Measurements from ENCODE around the gene DHX40. TPM values are rescaled to one million over a fixed set of nuclear protein-coding genes. Genes with fewer than 3 reads are reported as not detected.
"Not testable (repeated sequence)": the region's sequence is repeated elsewhere in the genome, so short reads cannot be mapped to it uniquely, and the experiment has no call there.

The DHX40 gene, protein sequence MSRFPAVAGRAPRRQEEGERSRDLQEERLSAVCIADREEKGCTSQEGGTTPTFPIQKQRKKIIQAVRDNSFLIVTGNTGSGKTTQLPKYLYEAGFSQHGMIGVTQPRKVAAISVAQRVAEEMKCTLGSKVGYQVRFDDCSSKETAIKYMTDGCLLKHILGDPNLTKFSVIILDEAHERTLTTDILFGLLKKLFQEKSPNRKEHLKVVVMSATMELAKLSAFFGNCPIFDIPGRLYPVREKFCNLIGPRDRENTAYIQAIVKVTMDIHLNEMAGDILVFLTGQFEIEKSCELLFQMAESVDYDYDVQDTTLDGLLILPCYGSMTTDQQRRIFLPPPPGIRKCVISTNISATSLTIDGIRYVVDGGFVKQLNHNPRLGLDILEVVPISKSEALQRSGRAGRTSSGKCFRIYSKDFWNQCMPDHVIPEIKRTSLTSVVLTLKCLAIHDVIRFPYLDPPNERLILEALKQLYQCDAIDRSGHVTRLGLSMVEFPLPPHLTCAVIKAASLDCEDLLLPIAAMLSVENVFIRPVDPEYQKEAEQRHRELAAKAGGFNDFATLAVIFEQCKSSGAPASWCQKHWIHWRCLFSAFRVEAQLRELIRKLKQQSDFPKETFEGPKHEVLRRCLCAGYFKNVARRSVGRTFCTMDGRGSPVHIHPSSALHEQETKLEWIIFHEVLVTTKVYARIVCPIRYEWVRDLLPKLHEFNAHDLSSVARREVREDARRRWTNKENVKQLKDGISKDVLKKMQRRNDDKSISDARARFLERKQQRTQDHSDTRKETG
- total RNA-seq = 10 to 100 TPM; 14.5 to 15.3 (median 15.3) TPM

DNA sequence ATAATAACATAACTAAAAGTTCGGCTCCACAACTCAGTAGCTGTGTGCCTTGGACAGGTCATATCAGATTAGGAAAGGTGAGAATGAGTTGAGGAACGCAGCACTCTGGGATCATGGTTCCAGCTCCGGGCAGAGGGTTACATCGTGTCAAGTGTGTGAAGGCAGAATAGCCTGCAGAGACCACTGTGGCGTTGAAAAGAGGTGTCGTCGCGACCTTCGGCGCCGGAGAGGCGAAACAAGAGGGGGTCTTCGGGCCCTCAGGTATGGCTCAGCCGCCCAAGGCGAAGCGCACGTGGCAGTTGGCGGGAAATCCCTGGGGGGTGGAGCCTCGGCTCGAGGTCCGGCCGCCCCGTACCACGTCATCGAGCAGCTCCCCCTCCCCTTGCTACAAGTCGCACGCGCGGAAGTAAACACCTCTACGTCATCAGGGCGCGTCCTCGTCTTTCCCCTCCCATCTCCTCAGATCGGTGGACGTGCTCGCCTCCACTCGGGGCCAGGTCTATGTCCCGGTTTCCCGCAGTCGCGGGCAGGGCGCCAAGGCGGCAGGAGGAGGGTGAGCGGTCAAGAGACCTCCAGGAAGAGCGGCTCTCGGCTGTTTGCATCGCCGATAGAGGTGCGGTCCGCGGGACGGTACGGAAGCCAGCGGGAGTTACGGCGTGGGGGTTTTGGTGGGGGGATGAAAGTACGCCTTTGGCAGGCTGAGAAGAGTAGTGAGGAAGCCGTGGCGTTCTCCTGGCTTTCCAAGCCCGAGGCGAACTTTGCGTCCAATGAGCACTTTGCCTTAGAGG, at the start of gene DHX40:
Gene DHX40 (plus strand): TSS at position 440 of the 788 bp plus-strand sequence. CDS start 62 bp downstream, at position 502.
- H3K36me3 Mint-ChIP-seq (ENCODE audit: insufficient read depth) = peaks cover 2% of the 10 kb centered on the region
- DNase-seq (peak; percentile 96), ATAC-seq (peak; percentile 89 to 94)
- H3K27me3 Mint-ChIP-seq (ENCODE audit: low read depth) = no peaks in the 10 kb centered on the region
- peaks cover 21% of the 10 kb centered on the region for H3K4me1 Mint-ChIP-seq (ENCODE audit: low read depth)
- H3K4me3 Mint-ChIP-seq = peak within 1 kb of the TSS; percentile 100
- H3K9me3 Mint-ChIP-seq = peaks cover 6% of the 10 kb centered on the region

DNA sequence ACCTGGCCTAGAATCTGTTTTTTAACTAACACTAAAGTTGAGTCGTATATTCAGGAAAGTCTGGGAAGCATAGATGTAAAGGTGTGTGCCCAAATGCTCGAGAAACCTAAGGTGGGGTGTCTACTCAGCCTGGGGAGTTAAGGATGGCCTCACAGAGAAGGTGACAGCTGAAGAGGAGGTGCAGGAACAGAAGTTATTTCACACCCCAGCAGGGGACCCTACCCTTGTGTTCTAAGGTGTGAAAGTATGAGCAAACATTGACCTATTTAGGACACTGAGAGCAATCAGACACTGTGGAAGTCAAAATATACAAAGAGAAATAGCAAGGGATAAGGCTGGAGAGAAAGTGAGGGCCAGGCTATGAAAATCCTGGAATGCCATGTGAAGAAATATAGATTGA, 49.0 kb upstream of the DHX40 start:
- no peak overlapping the region for H3K4me3 Mint-ChIP-seq
- ATAC-seq (no peak), DNase-seq (no peak)
- peaks cover 9% of the 10 kb centered on the region for H3K27me3 Mint-ChIP-seq (ENCODE audit: low read depth)
- no peaks in the 10 kb centered on the region for H3K36me3 Mint-ChIP-seq (ENCODE audit: insufficient read depth)
- H3K9me3 Mint-ChIP-seq = no peaks in the 10 kb centered on the region
- H3K4me1 Mint-ChIP-seq (ENCODE audit: low read depth) = peaks cover 1% of the 10 kb centered on the region

DNA sequence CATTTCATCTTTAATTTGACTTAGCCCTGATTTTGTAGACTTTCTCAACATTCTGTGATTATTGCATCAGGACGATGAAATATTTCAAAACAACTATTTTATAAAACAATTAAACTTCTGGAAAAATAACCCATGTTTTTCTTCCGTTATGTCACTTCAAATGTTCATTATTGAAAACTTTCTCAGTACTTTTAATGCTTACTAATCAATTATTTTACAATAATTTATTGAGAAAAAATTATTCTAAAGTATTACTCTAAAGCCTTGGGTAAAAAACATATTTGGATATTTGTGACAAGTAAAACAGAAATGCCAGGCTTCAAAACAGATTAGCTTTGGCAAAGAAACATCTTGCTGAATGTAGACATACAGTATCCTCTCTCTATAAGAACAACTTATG, 46.3 kb upstream of the DHX40 start:
- Mint-ChIP-seq H3K4me1 (ENCODE audit: low read depth) (peaks cover 1% of the 10 kb centered on the region), H3K27me3 (ENCODE audit: low read depth) (peaks cover 11% of the 10 kb centered on the region), H3K36me3 (ENCODE audit: insufficient read depth) (no peaks in the 10 kb centered on the region), H3K4me3 (no peak overlapping the region), H3K9me3 (no peaks in the 10 kb centered on the region)
- DNase-seq = no peak
- no peak for ATAC-seq

DNA sequence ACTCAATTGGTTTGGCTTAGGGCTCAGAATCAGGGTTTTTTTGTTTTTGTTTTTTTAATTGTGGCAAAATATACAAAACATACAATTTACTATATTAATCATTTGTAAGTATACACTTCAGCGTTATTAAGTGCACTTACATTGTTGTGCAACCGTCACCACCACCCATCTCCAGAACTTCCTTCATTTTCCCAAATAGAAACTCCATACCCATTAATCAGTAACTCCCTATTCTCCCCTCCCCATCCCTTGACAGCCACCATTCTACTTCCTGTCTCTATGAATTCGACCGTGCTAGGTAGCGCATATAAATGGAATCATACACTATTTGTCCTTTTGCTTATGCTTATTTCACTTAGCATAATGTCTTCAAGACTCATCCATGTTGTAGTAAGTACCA, 45.2 kb upstream of the DHX40 start:
- H3K4me3 Mint-ChIP-seq = no peak overlapping the region
- DNase-seq = no peak
- peaks cover 1% of the 10 kb centered on the region for H3K4me1 Mint-ChIP-seq (ENCODE audit: low read depth)
- peaks cover 8% of the 10 kb centered on the region for H3K27me3 Mint-ChIP-seq (ENCODE audit: low read depth)
- H3K9me3 Mint-ChIP-seq = no peaks in the 10 kb centered on the region
- H3K36me3 Mint-ChIP-seq (ENCODE audit: insufficient read depth) = no peaks in the 10 kb centered on the region
- no peak for ATAC-seq

DNA sequence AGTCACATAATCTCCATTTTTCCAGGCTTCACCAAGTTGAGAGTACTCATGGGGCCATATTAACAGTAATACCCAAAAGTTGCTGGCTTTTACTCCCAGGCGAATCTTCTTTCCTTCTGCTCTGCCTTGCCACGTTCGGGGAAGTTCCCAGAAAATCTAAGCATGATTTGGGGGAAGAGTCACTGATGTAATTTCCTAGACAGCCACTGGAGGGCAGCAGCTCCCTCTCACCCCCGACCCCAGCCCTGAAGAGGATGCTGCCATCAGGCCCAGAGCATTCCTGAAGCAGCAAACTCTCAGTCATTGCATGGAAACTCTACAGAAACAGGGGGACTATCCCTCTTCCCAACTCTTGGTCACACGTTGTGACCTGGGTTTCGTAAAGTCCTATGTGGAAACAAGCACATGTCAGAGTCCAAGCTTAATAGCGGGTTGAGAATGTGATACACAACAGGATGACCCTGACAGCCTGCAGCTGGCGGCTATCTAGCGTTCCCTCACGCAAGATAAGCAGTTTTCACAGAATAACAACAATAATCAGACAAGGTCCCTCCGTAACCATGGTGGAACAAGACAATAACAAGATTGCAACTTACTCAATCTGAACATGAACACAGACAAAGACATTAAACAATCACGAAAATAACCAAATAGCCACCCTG, 43.8 kb upstream of the DHX40 start:
- peaks cover 1% of the 10 kb centered on the region for H3K4me1 Mint-ChIP-seq (ENCODE audit: low read depth)
- ATAC-seq (peak; percentile 61 to 66), DNase-seq (peak; percentile 52)
- no peaks in the 10 kb centered on the region for H3K9me3 Mint-ChIP-seq
- no peaks in the 10 kb centered on the region for H3K36me3 Mint-ChIP-seq (ENCODE audit: insufficient read depth)
- peaks cover 8% of the 10 kb centered on the region for H3K27me3 Mint-ChIP-seq (ENCODE audit: low read depth)
- H3K4me3 Mint-ChIP-seq = no peak overlapping the region

DNA sequence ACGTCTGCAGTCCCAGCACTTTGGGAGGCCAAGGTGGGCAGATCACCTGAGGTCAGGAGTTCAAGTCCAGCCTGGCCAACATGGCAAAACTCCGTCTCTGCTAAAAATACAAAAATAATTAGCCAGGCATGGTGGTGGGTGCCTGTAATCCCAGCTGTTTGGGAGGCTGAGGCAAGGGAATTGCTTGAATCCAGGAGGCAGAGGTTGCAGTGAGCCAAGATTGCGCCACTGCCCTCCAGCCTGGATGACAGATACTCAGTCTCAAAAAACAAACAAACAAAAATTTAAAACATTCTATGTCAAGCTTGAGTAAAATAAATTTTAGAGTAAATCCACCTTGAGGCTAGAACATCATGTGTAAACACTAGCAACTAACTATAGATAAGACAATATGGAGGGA, 40.5 kb upstream of the DHX40 start:
- not testable (repeated sequence) for H3K4me1 Mint-ChIP-seq (ENCODE audit: low read depth); DNase-seq; H3K36me3 Mint-ChIP-seq (ENCODE audit: insufficient read depth); H3K9me3 Mint-ChIP-seq; H3K4me3 Mint-ChIP-seq; ATAC-seq; H3K27me3 Mint-ChIP-seq (ENCODE audit: low read depth)

DNA sequence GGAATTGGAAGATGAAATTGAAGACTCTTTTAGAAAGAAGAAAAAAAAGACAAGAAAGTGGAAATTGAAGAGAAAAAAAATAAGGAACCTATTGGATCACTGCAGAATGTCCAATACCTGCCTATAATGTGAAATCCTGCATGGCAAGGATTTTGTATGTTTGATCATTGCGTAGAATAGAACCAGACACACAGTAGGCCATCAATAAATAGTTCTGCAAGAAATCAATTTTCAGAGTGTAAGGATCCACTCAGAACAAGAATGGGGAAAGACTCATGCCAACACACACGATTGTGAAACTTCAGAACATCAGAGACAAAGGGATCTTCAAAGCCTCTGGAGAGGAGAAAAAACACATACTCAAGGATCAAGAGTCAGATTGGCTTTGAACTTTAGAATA, 39.7 kb upstream of the DHX40 start:
- Mint-ChIP-seq H3K4me3 (no peak overlapping the region), H3K9me3 (no peaks in the 10 kb centered on the region), H3K4me1 (ENCODE audit: low read depth) (peaks cover 1% of the 10 kb centered on the region), H3K36me3 (ENCODE audit: insufficient read depth) (no peaks in the 10 kb centered on the region), H3K27me3 (ENCODE audit: low read depth) (peaks cover 5% of the 10 kb centered on the region)
- DNase-seq = no peak
- no peak for ATAC-seq

DNA sequence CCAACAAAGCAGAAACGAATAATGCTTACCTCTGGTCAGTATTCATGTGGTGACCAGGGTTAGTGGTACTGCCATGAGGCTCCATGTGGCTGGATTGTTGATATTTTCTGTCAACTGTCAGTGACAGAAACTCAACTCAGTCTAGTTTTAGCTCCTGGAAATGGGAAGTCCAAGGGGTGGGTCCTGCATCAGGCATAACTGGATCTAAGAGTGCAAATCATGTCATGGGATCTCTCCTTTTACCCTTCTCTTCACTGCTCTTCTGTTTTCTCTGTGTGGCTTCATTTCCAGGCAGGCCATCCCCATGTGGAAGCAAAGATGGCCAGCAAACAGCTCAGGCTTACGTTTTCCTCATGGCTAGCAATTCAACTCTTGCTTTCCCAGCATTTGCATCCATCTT, 39.0 kb upstream of the DHX40 start:
- Mint-ChIP-seq H3K27me3 (ENCODE audit: low read depth) (peaks cover 3% of the 10 kb centered on the region), H3K36me3 (ENCODE audit: insufficient read depth) (no peaks in the 10 kb centered on the region), H3K9me3 (no peaks in the 10 kb centered on the region), H3K4me3 (no peak overlapping the region), H3K4me1 (ENCODE audit: low read depth) (no peaks in the 10 kb centered on the region)
- no peak for DNase-seq
- ATAC-seq = no peak

DNA sequence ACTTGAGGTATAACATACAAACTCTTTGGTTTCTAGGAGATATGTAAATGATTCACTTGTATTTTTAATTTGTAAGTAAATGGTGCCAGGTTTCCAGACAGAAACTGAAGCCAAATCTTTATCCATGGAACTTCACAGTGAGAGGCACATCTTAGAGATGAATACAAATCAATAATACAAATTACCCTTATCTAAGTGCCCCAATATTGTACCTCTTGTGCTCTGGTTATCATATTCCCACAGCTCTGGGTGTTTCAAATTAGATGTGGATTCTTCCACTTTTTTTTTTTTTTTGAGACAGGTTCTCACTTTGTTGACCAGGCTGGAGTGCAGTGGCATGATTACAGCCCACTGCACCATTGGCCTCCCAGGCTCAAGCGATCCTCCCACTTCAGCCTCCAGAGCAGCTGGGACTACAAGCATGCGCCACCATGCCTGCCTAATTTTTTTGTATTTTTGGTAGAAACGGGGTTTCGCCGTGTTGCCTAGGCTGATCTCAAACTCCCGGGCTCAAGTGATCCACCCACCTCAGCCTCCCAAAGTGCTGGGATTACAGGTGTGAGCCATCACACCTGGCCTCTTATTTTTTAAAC, 38.0 kb upstream of the DHX40 start:
- Mint-ChIP-seq H3K4me3 (no peak overlapping the region), H3K36me3 (ENCODE audit: insufficient read depth) (no peaks in the 10 kb centered on the region), H3K4me1 (ENCODE audit: low read depth) (no peaks in the 10 kb centered on the region), H3K9me3 (no peaks in the 10 kb centered on the region), H3K27me3 (ENCODE audit: low read depth) (peaks cover 2% of the 10 kb centered on the region)
- DNase-seq (no peak), ATAC-seq (no peak)

DNA sequence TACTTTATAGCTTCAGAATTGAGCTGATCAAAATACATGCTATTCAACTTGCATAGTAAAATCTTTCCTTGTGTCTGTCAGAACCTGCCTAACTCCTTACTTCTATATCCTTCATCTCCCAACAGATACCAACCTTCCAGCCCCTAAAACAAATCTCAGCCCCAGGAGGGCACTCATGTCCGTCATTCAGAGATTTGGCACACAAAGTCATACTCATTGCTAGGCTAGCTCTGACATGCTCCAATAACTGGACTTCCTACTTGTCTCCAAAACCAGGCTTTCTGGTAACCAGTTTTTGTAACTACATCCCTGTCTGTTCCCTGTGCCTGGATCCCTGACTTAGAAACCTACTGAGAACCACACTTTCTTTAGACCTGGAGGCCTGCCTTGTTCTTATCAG, 37.5 kb upstream of the DHX40 start:
- H3K9me3 Mint-ChIP-seq = no peaks in the 10 kb centered on the region
- H3K4me3 Mint-ChIP-seq = no peak overlapping the region

DNA sequence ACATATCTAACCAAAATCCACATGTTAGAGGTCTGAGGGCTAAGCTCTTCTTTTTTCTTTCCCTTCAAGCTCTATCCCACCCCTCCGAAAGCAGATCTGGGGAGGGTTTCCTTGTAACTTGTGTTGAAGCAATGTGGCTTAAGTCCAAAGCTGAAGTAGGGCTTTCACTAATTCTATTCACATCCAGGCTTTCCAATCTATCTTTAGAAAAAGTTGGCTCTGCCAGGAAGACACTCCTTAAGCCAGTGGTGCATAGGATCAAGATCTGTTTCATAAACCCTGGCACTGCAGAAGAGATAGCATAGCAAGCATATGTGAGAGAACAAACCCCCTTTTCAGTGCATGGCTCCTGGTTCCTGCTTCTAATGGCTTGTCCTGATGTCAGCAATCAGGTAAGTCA, 34.9 kb upstream of the DHX40 start:
- H3K4me1 Mint-ChIP-seq (ENCODE audit: low read depth) = no peaks in the 10 kb centered on the region
- no peaks in the 10 kb centered on the region for H3K36me3 Mint-ChIP-seq (ENCODE audit: insufficient read depth)
- peaks cover 5% of the 10 kb centered on the region for H3K27me3 Mint-ChIP-seq (ENCODE audit: low read depth)
- no peak for DNase-seq
- no peaks in the 10 kb centered on the region for H3K9me3 Mint-ChIP-seq
- ATAC-seq = no peak
- no peak overlapping the region for H3K4me3 Mint-ChIP-seq

More for the DNA sequence above, 37.5 kb upstream of the DHX40 start:
- Mint-ChIP-seq H3K4me1 (ENCODE audit: low read depth) (no peaks in the 10 kb centered on the region), H3K36me3 (ENCODE audit: insufficient read depth) (no peaks in the 10 kb centered on the region), H3K27me3 (ENCODE audit: low read depth) (peaks cover 2% of the 10 kb centered on the region)
- DNase-seq = no peak
- ATAC-seq = no peak

DNA sequence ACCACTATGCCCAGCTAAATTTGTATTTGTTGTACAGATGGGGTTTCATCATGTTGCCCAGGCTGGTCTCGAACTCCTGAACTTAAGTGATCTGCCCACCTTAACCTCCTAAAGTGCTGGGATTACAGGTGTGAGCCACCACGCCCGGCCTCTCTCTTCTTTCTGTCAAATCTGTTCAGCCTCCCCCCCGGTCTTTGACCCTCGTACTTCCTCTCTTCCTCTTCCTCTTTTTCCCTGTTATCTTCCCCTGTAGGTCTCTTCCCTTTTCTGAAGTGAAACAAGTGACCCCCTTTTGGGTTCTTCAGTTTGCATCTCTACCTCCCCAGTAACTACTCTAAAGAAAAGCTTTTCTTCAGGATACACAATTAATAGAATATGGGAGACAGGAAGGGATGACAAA, 31.7 kb upstream of the DHX40 start:
- Mint-ChIP-seq H3K27me3 (ENCODE audit: low read depth) (peaks cover 8% of the 10 kb centered on the region), H3K36me3 (ENCODE audit: insufficient read depth) (no peaks in the 10 kb centered on the region), H3K9me3 (no peaks in the 10 kb centered on the region), H3K4me1 (ENCODE audit: low read depth) (no peaks in the 10 kb centered on the region), H3K4me3 (no peak overlapping the region)
- ATAC-seq (no peak), DNase-seq (no peak)

DNA sequence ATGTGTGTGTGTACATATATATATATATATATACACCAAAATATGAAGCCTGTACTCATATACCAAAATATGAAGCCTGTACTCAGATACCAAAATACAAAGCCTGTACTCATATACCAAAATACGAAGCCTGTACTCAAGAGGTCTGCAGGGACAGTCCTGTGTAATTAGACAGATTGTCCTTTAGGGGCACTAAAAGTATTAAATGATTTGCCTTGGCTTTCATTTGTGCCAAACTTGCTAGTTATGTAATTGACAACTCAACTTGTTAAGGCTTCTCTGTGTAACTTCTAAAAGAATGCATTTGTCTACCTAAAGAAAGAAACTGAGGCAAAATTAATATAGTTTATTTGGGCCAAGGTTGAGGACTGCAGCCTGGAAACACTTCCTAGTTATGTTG, 30.8 kb upstream of the DHX40 start:
- Mint-ChIP-seq H3K9me3 (no peaks in the 10 kb centered on the region), H3K27me3 (ENCODE audit: low read depth) (peaks cover 8% of the 10 kb centered on the region), H3K4me1 (ENCODE audit: low read depth) (no peaks in the 10 kb centered on the region), H3K36me3 (ENCODE audit: insufficient read depth) (no peaks in the 10 kb centered on the region), H3K4me3 (no peak overlapping the region)
- ATAC-seq (no peak), DNase-seq (no peak)

Data from activated T-cell treated with anti-CD3 and anti-CD28 coated beads, Interleukin-2, amount 50 U/mL, for 4 hours (primary cell).